Glutamatergic neuron (in vitro differentiated cells): ENCODE data around the gene WASHC4. TPM values are rescaled to one million over a fixed set of nuclear protein-coding genes. Genes with fewer than 3 reads are reported as not detected.
A peak's percentile ranks its signal among the peaks of the same experiment; 100 is the strongest.

Experiments
- DNase-seq: peaks from one replicate; pipeline ENCODE4 v3.0.0; 2022
- H3K27ac Mint-ChIP-seq: one replicate; pipeline ENCODE4 v1.8.0; 2020; ENCODE audit warnings: mild to moderate bottlenecking, mixed read lengths, inconsistent platforms; ENCODE audit not compliant: unreplicated experiment
- H3K27me3 Mint-ChIP-seq: one replicate; pipeline ENCODE4 v1.8.0; 2020; ENCODE audit warnings: mild to moderate bottlenecking, moderate library complexity, mixed read lengths, inconsistent platforms; ENCODE audit not compliant: unreplicated experiment
- H3K36me3 Mint-ChIP-seq: one replicate; pipeline ENCODE4 v1.8.0; 2020; ENCODE audit warnings: mild to moderate bottlenecking, mixed read lengths, inconsistent platforms; ENCODE audit not compliant: unreplicated experiment
- H3K4me1 Mint-ChIP-seq: one replicate; pipeline ENCODE4 v1.8.0; 2020; ENCODE audit warnings: mild to moderate bottlenecking, low read depth, mixed read lengths, inconsistent platforms; ENCODE audit not compliant: unreplicated experiment
- H3K4me3 Mint-ChIP-seq: one replicate; pipeline ENCODE4 v1.8.0; 2020; ENCODE audit warnings: mild to moderate bottlenecking, mixed read lengths, inconsistent platforms; ENCODE audit not compliant: unreplicated experiment
- H3K9me3 Mint-ChIP-seq: one replicate; pipeline ENCODE4 v1.8.0; 2020; ENCODE audit warnings: mild to moderate bottlenecking, moderate library complexity, mixed read lengths, inconsistent platforms; ENCODE audit not compliant: unreplicated experiment
- total RNA-seq: library from RNA; stranded (reverse); fragmentation: NEBNext Ultra II Directional; extraction: Animal tissue kit (Norgen Biotek cat#: 25700); gene quantifications from one replicate; pipeline ENCODE4 v1.2.1, GENCODE V29; 2021; ENCODE audit not compliant: unreplicated experiment
- TF ChIP-seq, protein P1 (sequence below): fragments of 200-600 bp; sonication (generic); IDR thresholded peaks from one replicate; pipeline ENCODE4 v1.5.0; 2021; ENCODE audit not compliant: partially characterized antibody, unreplicated experiment

Gene WASHC4
- total RNA-seq, 1 donor from 2014 or later, result 75.4 TPM

DNA sequence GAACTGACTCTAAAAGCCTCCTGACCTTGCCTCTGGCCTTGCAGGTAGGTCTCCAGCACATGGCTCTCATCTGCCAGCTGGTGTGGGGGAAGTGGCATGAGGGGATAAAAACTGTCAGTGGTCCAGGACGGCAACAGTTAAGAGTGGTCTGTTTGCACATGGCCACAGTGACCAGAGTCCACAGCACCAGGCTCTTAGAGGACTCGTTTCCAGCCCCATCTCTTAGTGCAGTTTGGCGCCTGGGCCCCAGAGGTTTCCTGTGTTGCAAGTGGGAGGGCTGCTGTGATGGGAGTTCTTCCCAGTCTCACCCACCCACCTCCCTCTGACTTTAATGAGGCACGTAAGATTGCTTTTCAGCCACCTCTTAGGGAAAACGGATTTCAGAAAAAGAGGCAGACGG is 91.4 kb downstream of the WASHC4 start:
- peak overlapping the region; percentile 28 for H3K27ac Mint-ChIP-seq
- H3K27me3 Mint-ChIP-seq, result peaks cover 6% of the 10 kb centered on the region
- no peak for DNase-seq
- TF ChIP-seq, protein P1, sequence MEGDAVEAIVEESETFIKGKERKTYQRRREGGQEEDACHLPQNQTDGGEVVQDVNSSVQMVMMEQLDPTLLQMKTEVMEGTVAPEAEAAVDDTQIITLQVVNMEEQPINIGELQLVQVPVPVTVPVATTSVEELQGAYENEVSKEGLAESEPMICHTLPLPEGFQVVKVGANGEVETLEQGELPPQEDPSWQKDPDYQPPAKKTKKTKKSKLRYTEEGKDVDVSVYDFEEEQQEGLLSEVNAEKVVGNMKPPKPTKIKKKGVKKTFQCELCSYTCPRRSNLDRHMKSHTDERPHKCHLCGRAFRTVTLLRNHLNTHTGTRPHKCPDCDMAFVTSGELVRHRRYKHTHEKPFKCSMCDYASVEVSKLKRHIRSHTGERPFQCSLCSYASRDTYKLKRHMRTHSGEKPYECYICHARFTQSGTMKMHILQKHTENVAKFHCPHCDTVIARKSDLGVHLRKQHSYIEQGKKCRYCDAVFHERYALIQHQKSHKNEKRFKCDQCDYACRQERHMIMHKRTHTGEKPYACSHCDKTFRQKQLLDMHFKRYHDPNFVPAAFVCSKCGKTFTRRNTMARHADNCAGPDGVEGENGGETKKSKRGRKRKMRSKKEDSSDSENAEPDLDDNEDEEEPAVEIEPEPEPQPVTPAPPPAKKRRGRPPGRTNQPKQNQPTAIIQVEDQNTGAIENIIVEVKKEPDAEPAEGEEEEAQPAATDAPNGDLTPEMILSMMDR, result no peak
- no peak overlapping the region for H3K4me3 Mint-ChIP-seq
- H3K36me3 Mint-ChIP-seq, result peaks cover 5% of the 10 kb centered on the region
- peaks cover 5% of the 10 kb centered on the region for H3K9me3 Mint-ChIP-seq
- peaks cover 23% of the 10 kb centered on the region for H3K4me1 Mint-ChIP-seq

DNA sequence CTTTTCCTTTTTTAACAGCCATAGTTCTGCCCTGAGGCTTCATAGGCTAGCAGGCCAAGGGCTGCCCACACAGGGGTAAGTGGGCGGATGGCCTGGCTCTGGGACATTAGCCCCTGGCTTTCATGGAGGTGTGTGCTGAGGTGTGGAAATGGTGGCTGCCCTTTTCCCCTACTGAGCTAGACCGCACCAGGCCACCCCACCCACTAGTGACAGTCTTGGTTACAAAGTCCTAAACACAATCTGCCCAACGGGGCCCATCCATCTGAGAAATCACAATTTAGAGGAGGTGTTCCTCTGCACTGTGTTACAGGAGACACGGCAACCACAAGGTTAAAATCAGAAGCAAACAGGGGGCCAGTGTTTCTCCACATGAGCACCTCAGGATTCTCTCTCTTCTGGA is 92.9 kb downstream of the WASHC4 start:
- no peak for DNase-seq
- peaks cover 7% of the 10 kb centered on the region for H3K36me3 Mint-ChIP-seq
- peaks cover 15% of the 10 kb centered on the region for H3K4me1 Mint-ChIP-seq
- no peak overlapping the region for H3K27ac Mint-ChIP-seq
- peaks cover 6% of the 10 kb centered on the region for H3K27me3 Mint-ChIP-seq
- peaks cover 5% of the 10 kb centered on the region for H3K9me3 Mint-ChIP-seq
- TF ChIP-seq, protein P1, result no peak
- H3K4me3 Mint-ChIP-seq, result no peak overlapping the region

DNA sequence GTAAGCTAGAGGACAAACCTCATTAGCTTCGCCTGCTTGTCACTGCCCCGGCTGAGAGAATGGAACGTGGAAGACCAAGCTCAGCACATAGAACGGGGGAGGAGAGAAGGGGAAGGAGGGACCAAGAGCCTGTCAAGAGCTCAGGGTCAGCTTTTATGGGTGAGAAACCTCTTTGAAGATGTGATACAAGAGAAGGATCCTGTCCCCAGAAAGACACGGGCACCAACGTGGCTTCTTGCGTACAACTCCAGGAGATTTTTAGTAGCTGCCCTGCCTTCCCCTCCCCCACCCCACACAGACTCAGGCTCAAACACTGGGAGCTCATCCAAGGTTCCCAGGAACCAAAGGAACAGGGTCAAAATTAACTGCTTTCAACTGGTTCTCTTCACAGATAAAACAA is 93.8 kb downstream of the WASHC4 start:
- peaks cover 17% of the 10 kb centered on the region for H3K4me1 Mint-ChIP-seq
- H3K4me3 Mint-ChIP-seq, result no peak overlapping the region
- DNase-seq, result no peak
- peaks cover 11% of the 10 kb centered on the region for H3K36me3 Mint-ChIP-seq
- TF ChIP-seq, protein P1, result no peak
- H3K27ac Mint-ChIP-seq, result no peak overlapping the region
- H3K27me3 Mint-ChIP-seq, result peaks cover 9% of the 10 kb centered on the region
- H3K9me3 Mint-ChIP-seq, result peaks cover 5% of the 10 kb centered on the region

DNA sequence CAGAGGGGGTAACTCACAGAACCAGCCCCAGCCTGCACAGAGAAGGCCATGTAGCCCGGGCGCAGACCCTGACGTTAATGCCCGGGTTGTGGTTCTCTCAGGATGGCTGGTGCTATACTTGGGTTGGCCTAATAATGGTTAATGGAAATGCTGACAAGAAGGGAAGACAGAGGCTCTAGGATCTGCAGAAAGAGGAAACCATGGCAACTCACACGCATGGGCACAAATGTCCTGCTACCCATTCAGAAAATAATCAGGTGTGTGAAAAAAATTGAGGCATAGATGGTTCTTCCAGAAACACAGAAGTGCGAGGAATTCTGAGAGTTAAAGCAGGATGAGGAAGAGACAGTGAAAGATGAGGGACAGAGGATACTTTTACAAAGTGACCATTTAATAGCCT is 94.7 kb downstream of the WASHC4 start:
- H3K36me3 Mint-ChIP-seq, result peaks cover 11% of the 10 kb centered on the region
- H3K27me3 Mint-ChIP-seq, result peaks cover 11% of the 10 kb centered on the region
- H3K4me3 Mint-ChIP-seq, result no peak overlapping the region
- peaks cover 5% of the 10 kb centered on the region for H3K9me3 Mint-ChIP-seq
- H3K27ac Mint-ChIP-seq, result no peak overlapping the region
- H3K4me1 Mint-ChIP-seq, result peaks cover 17% of the 10 kb centered on the region
- DNase-seq, result no peak
- TF ChIP-seq, protein P1, result no peak

DNA sequence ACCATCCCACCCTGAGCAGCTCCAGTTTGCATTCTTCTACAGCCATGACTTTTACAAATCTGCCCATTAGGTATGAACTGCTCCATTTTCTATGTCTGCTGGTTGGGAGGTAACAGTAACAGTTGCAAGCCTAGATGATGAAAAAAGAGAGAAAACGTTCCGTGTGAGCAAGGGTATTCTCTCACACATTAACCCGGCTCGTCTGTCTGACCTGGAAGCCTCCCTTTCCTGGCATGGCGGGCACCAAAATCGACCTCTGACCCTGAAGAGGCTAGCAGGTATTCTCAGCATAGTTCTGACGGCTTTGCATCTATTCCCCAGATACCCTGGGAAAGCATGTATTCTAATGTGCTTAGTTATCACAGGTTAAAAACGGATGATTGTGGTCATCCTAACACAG is 96.6 kb downstream of the WASHC4 start:
- TF ChIP-seq, protein P1, result no peak

More for the DNA sequence above, 96.6 kb downstream of the WASHC4 start:
- DNase-seq, result no peak
- H3K27ac Mint-ChIP-seq, result no peak overlapping the region
- H3K36me3 Mint-ChIP-seq, result peaks cover 7% of the 10 kb centered on the region
- peaks cover 2% of the 10 kb centered on the region for H3K9me3 Mint-ChIP-seq
- peaks cover 7% of the 10 kb centered on the region for H3K27me3 Mint-ChIP-seq
- no peak overlapping the region for H3K4me3 Mint-ChIP-seq
- H3K4me1 Mint-ChIP-seq, result peaks cover 6% of the 10 kb centered on the region
